Measurements from ENCODE around the gene PDIA4.
"Not testable (repeated sequence)": the region's sequence is repeated elsewhere in the genome, so short reads cannot be mapped to it uniquely, and the experiment has no call there.

PDIA4 gene

GRCh38 chr7:149001427-149002068 is 26.8 kb downstream of the PDIA4 start:
- DNase-seq: no peak

- DNase-seq: no peak
Observed at GRCh38 chr7:149000961-149001360, 27.3 kb downstream of the PDIA4 start.

- DNase-seq: no peak
Observed at GRCh38 chr7:148999192-148999591, 29.1 kb downstream of the PDIA4 start.

GRCh38 chr7:148997497-148997896 is 30.8 kb downstream of the PDIA4 start:
- DNase-seq: no peak

- DNase-seq: no peak
Observed at GRCh38 chr7:148994576-148994975, 33.7 kb downstream of the PDIA4 start.

- no peak for DNase-seq
Observed at GRCh38 chr7:148993193-148993592, 35.1 kb downstream of the PDIA4 start.

- DNase-seq: no peak
Observed at GRCh38 chr7:148991536-148991935, 36.8 kb downstream of the PDIA4 start.

GRCh38 chr7:148987751-148988512 is 40.4 kb downstream of the PDIA4 start:
- DNase-seq: peak; percentile 34

GRCh38 chr7:148987010-148987750 is 41.1 kb downstream of the PDIA4 start:
- DNase-seq: peak; percentile 86

- DNase-seq: no peak
Observed at GRCh38 chr7:148986742-148987009, 41.6 kb downstream of the PDIA4 start.

- DNase-seq: peak; percentile 87
Observed at GRCh38 chr7:148983200-148984146, 44.8 kb downstream of the PDIA4 start.

GRCh38 chr7:148982654-148983199 is 45.6 kb downstream of the PDIA4 start:
- DNase-seq: peak; percentile 38

GRCh38 chr7:148979827-148980226 is 48.5 kb downstream of the PDIA4 start:
- DNase-seq: no peak

- not testable (repeated sequence) for DNase-seq
Observed at GRCh38 chr7:148979072-148979471, 49.2 kb downstream of the PDIA4 start.

- no peak for DNase-seq
Observed at GRCh38 chr7:148978091-148978490, 50.2 kb downstream of the PDIA4 start.

GRCh38 chr7:148975896-148976295 is 52.4 kb downstream of the PDIA4 start:
- DNase-seq: no peak

- DNase-seq: no peak
Observed at GRCh38 chr7:148973256-148973655, 55.0 kb downstream of the PDIA4 start.

GRCh38 chr7:148972375-148972774 is 55.9 kb downstream of the PDIA4 start:
- DNase-seq: no peak

GRCh38 chr7:148967602-148968001 is 60.7 kb downstream of the PDIA4 start:
- DNase-seq: no peak

GRCh38 chr7:148967032-148967372 is 61.3 kb downstream of the PDIA4 start:
- DNase-seq: no peak

GRCh38 chr7:148964483-148965267 is 63.6 kb downstream of the PDIA4 start:
- no peak for DNase-seq

Data from stimulated activated CD8-positive, alpha-beta memory T cell treated with anti-CD3 and anti-CD28 coated beads, Interleukin-4, amount 100 ng/mL, for 48 hours (primary cell).